Sigmoid colon (tissue), 7 donors: Measurements from ENCODE around the gene HIVEP3. TPM values are rescaled to one million over a fixed set of nuclear protein-coding genes. Genes with fewer than 3 reads are reported as not detected.

Experiments used
- DNase-seq: peaks from one replicate; pipeline ENCODE4 v3.0.0-alpha.2; 2019
- H3K27ac ChIP-seq, 4 donors: fragments of 200-600 bp; sonication (generic); one replicate each; pipeline ENCODE4 v1.5.1; 2016 to 2019; ENCODE audit warnings: mild to moderate bottlenecking in 1 of 4
- H3K27me3 ChIP-seq, 3 donors: fragments of 200-600 bp; sonication (generic); one replicate each; pipeline ENCODE4 v1.5.1; 2019; ENCODE audit warnings: mild to moderate bottlenecking in 1 of 3
- H3K36me3 ChIP-seq, 4 donors: fragments of 200-600 bp; sonication (generic); one replicate each; pipeline ENCODE4 v1.5.1; 2016 to 2019
- H3K4me1 ChIP-seq, 4 donors: fragments of 200-600 bp; sonication (generic); one replicate each; pipeline ENCODE4 v1.5.1; 2017 to 2019
- H3K4me3 ChIP-seq, 4 donors: fragments of 200-600 bp; sonication (generic); one replicate each; pipeline ENCODE4 v1.5.1; 2017 to 2019; ENCODE audit warnings: mild to moderate bottlenecking in 2 of 4, moderate library complexity in 1 of 4
- H3K9me3 ChIP-seq, 4 donors: fragments of 200-600 bp in 3 of 4; sonication (generic) in 3 of 4; one replicate each; pipeline versions ENCODE4 v1.5.1 to v1.6.1; 2013 to 2019
- CTCF ChIP-seq, 4 experiments: fragments of 450-650 bp in 3 of 4; fragments of 200-600 bp in 1 of 4; IDR thresholded peaks; one replicate each; pipeline ENCODE4 v1.5.1; 2016 to 2019; ENCODE audit warnings: antibody characterized with exemption in 4 of 4, mild to moderate bottlenecking in 3 of 4, moderate library complexity in 2 of 4
- EP300 ChIP-seq, 4 donors: sonication (generic); formaldehyde crosslinking; IDR thresholded peaks; one replicate each; pipeline ENCODE4 v1.6.1; 2017; ENCODE audit warnings: antibody characterized with exemption in 4 of 4
- POLR2A ChIP-seq, 2 donors: fragments of 450-650 bp; IDR thresholded peaks; one replicate each; pipeline ENCODE4 v1.6.1; 2016; ENCODE audit warnings: antibody characterized with exemption in 2 of 2, mild to moderate bottlenecking in 2 of 2, moderate library complexity in 2 of 2
- POLR2AphosphoS5 ChIP-seq, 4 donors: sonication (generic); formaldehyde crosslinking; IDR thresholded peaks; one replicate each; pipeline ENCODE4 v1.6.1; 2017; ENCODE audit warnings: antibody characterized with exemption in 4 of 4
- WGBS, 2 donors: extraction: QIAGEN DNeasy Blood & Tissue Kit; methylation state at CpG; one replicate each; pipeline ENCODE4 v1.1.7; 2013; 5-methylcytosine and 5-hydroxymethylcytosine counted together
- intact Hi-C: fragments of 100-400 bp; cut with DNase I; formaldehyde crosslinking; loops from one replicate; pipeline ENCODE4 v1.15.1; 2023
- polyA plus RNA-seq, 3 donors: library from polyadenylated mRNA; stranded (reverse); fragments of 200-250 nt; gene quantifications; one replicate each; pipeline ENCODE4 v1.2.3, GENCODE V29; 2013
- total RNA-seq, 4 donors: library from RNA; depleted of rRNA; stranded (reverse); fragments of >200 nt; gene quantifications; one replicate each; pipeline ENCODE4 v1.1.0, GENCODE V29; 2016
- donor health status: healthy with polysubstance abuse.
- donor health status: Bipolar disorder and iron deficiency.
- donor health status: healthy.

The HIVEP3 gene
- total and polyA plus RNA-seq, 7 donors = 1.4 to 7.8 (median 3.2) TPM

GRCh38 chr1:41599912-41600311 lies 318.8 kb downstream of the HIVEP3 start:
- H3K4me1 ChIP-seq = no peaks in the 10 kb centered on the region
- no peak overlapping the region for H3K4me3 ChIP-seq
- no peak for DNase-seq
- no peaks in the 10 kb centered on the region for H3K36me3 ChIP-seq
- intact Hi-C loops = no loop called here
- H3K9me3 ChIP-seq = no peaks in the 10 kb centered on the region
- no peaks in the 10 kb centered on the region for H3K27me3 ChIP-seq
- TF ChIP-seq POLR2A (IDR thresholded peaks at IDR 0.05) (no peak), EP300 (IDR thresholded peaks at IDR 0.05) (no peak), CTCF (IDR thresholded peaks at IDR 0.05) (no peak), POLR2AphosphoS5 (IDR thresholded peaks at IDR 0.05) (no peak)
- H3K27ac ChIP-seq = no peak overlapping the region
- WGBS, 2 donors = 71 to 77% methylated on average over 5 of the region's 5 CpGs

DNA sequence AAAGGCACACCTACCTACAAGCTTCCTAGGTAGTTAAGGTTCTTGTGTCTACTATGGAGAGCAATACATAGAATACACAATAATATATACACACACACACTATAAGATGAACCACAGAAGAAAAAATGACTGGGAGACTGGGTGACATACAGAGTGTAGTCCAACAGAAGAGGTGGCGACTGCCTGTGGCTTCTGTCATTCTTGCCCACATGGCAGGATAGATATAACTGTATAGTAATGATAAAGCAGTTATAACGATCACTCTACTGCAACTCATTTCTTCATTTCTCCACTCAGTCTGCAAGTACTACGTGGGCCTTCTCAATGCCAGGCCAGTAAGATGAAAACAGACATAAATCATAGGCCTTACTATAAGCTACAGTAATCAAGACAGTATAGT lies 320.4 kb downstream of the HIVEP3 start:
- Histone ChIP-seq H3K27ac (no peak overlapping the region), H3K36me3 (no peaks in the 10 kb centered on the region), H3K9me3 (no peaks in the 10 kb centered on the region), H3K27me3 (no peaks in the 10 kb centered on the region), H3K4me3 (no peak overlapping the region), H3K4me1 (no peaks in the 10 kb centered on the region)
- DNase-seq = no peak
- WGBS, 2 donors = 91 to 95% methylated on average over 3 of the region's 3 CpGs
- intact Hi-C loops = no loop called here
- TF ChIP-seq EP300 (IDR thresholded peaks at IDR 0.05) (no peak), POLR2A (IDR thresholded peaks at IDR 0.05) (no peak), CTCF (IDR thresholded peaks at IDR 0.05) (no peak), POLR2AphosphoS5 (IDR thresholded peaks at IDR 0.05) (no peak)

DNA sequence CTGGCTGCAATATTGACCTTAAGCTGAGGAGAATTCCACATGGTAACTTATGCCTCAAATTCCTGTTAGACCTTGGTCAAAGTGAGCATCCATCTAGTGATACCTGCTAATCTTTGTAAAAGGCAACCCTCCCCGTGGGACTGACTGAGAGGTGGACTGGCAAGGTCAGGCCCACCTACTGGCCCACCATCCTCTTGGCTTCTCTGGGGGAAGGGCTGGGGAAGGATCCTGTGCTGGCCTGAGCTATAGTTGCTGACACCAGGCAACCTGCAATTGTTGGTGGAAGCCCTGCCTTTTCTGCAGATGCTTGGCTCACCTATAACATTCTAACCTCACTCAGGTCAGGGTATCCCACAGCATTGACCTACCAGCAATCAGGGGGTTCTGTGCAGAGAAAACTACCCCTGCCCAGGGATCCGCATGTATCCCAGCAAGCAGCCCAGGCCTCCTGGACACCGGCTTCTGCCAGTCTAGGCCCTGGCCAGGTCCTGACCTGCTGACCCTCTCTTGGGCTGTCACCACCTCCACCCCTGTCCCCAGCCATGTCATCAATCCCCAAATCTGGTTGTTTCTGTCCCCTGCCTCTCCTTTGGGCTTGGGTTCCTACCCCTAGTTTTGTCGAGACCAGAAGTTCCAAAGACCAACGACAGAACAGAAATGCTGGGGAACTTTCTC lies 326.1 kb downstream of the HIVEP3 start:
- Histone ChIP-seq H3K4me3 (no peak overlapping the region), H3K36me3 (no peaks in the 10 kb centered on the region), H3K9me3 (no peaks in the 10 kb centered on the region), H3K27me3 (no peaks in the 10 kb centered on the region), H3K27ac (no peak overlapping the region), H3K4me1 (no peaks in the 10 kb centered on the region)
- no peak for DNase-seq
- intact Hi-C loops = no loop called here
- WGBS, 2 donors = 93 to 94% methylated on average over 5 of the region's 5 CpGs
- no peak for TF ChIP-seq POLR2A (IDR thresholded peaks at IDR 0.05)
- TF ChIP-seq EP300 (IDR thresholded peaks at IDR 0.05) = no peak
- no peak for TF ChIP-seq CTCF (IDR thresholded peaks at IDR 0.05)
- TF ChIP-seq POLR2AphosphoS5 (IDR thresholded peaks at IDR 0.05) = no peak

DNA sequence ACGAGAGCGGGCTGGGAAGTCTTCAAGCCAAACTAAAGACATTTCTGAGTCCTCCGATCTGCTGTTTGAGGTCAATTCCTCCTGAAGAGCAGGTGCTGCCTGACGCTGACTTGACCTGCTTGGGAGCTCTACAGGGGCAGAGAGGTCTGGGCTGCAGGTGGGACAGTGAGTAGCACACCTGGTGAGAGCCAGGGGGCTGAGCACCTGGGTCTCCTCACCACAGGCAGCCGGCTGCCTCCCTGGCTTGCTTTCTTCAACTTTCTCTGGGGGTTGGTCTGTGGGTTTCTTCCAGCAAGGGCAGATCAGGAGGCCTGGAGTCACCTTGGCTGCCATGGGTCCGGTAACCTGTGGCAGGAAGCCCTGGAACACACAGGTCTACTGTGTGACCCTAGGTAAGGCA lies 326.8 kb downstream of the HIVEP3 start:
- no peak for DNase-seq
- TF ChIP-seq POLR2A (IDR thresholded peaks at IDR 0.05) (no peak), EP300 (IDR thresholded peaks at IDR 0.05) (no peak), POLR2AphosphoS5 (IDR thresholded peaks at IDR 0.05) (no peak), CTCF (IDR thresholded peaks at IDR 0.05) (no peak)
- Histone ChIP-seq H3K4me1 (no peaks in the 10 kb centered on the region), H3K9me3 (no peaks in the 10 kb centered on the region), H3K4me3 (no peak overlapping the region), H3K27ac (no peak overlapping the region), H3K27me3 (no peaks in the 10 kb centered on the region), H3K36me3 (no peaks in the 10 kb centered on the region)
- intact Hi-C loops = no loop called here
- 89 to 94% methylated on average over 6 of the region's 6 CpGs for WGBS, 2 donors

GRCh38 chr1:41590331-41590730 lies 328.4 kb downstream of the HIVEP3 start:
- H3K9me3 ChIP-seq = no peaks in the 10 kb centered on the region
- no peak overlapping the region for H3K4me3 ChIP-seq
- H3K27ac ChIP-seq = no peak overlapping the region
- no peak for TF ChIP-seq POLR2A (IDR thresholded peaks at IDR 0.05)
- TF ChIP-seq EP300 (IDR thresholded peaks at IDR 0.05) = no peak
- no peak for TF ChIP-seq POLR2AphosphoS5 (IDR thresholded peaks at IDR 0.05)
- TF ChIP-seq CTCF (IDR thresholded peaks at IDR 0.05) = no peak
- DNase-seq = no peak
- no peaks in the 10 kb centered on the region for H3K36me3 ChIP-seq
- intact Hi-C loops = no loop called here
- no peaks in the 10 kb centered on the region for H3K4me1 ChIP-seq
- H3K27me3 ChIP-seq = no peaks in the 10 kb centered on the region
